Measurements from ENCODE around the gene IGSF23. TPM values are rescaled to one million over a fixed set of nuclear protein-coding genes. Genes with fewer than 3 reads are reported as not detected.
"Not testable (repeated sequence)": the region's sequence is repeated elsewhere in the genome, so short reads cannot be mapped to it uniquely, and the experiment has no call there.

The IGSF23 gene
- total and polyA plus RNA-seq, 8 donors: 0.73 TPM; not detected in 7

DNA sequence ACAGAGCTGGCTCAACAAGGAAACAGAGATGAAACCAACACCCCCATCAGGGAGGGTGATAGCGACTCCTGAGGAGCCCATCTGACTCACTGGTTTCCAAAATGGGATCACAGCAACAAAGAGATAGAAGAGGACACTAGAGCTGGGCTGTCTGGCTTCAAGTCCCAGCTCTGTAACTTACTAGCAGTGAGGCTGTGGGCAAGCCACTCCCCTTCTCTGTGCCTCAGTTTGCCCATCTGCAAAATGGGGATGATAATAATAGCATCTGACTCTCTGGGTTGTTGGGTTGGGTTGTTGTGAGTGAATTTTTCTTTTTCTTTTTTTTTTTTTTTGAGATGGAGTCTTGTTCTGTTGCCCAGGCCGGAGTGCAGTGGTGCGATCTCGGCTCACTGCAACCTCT is 14.3 kb downstream of the IGSF23 start:
- no peaks in the 10 kb centered on the region for H3K9me3 ChIP-seq
- H3K36me3 ChIP-seq: no peaks in the 10 kb centered on the region
- H3K27ac ChIP-seq: no peak overlapping the region
- intact Hi-C loops (cut with DNase I; ENCODE audit: low total_unique reads): no loop called here
- no peak overlapping the region for H3K4me3 ChIP-seq
- 89 to 100% (median 97%) methylated on average over 4 of the region's 4 CpGs for WGBS, 5 donors
- peaks cover 0 to 6% (median 0%) of the 10 kb centered on the region in 3 donors for H3K27me3 ChIP-seq
- DNase-seq: no peak
- H3K4me1 ChIP-seq: no peaks in the 10 kb centered on the region
- TF ChIP-seq POLR2A (IDR thresholded peaks at IDR 0.05) (no peak), POLR2AphosphoS5 (IDR thresholded peaks at IDR 0.05) (no peak), EP300 (IDR thresholded peaks at IDR 0.05) (no peak)
- TF ChIP-seq, protein P1, sequence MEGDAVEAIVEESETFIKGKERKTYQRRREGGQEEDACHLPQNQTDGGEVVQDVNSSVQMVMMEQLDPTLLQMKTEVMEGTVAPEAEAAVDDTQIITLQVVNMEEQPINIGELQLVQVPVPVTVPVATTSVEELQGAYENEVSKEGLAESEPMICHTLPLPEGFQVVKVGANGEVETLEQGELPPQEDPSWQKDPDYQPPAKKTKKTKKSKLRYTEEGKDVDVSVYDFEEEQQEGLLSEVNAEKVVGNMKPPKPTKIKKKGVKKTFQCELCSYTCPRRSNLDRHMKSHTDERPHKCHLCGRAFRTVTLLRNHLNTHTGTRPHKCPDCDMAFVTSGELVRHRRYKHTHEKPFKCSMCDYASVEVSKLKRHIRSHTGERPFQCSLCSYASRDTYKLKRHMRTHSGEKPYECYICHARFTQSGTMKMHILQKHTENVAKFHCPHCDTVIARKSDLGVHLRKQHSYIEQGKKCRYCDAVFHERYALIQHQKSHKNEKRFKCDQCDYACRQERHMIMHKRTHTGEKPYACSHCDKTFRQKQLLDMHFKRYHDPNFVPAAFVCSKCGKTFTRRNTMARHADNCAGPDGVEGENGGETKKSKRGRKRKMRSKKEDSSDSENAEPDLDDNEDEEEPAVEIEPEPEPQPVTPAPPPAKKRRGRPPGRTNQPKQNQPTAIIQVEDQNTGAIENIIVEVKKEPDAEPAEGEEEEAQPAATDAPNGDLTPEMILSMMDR (IDR thresholded peaks at IDR 0.05): no peak

DNA sequence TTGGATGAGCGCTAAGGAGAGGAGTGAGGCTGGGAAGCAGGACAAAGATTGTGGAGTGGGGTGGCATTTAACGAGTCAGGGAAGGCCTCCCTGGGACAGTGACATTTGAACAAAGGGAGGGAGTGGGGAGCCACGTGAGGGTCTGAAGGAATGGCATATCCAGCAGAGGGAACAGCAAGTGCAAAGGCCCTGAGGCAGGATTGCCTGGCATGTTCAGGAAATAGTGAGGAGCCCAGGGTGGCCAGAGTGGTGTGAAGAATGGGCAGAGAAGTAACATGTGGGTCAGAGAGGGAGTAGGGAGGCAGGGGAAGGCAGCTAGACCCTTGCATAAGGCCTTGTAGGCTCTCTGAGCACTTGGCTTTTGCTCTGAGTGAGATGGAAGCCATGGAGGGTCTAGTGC is 15.4 kb downstream of the IGSF23 start:
- intact Hi-C loops (cut with DNase I; ENCODE audit: low total_unique reads): no loop called here

DNA sequence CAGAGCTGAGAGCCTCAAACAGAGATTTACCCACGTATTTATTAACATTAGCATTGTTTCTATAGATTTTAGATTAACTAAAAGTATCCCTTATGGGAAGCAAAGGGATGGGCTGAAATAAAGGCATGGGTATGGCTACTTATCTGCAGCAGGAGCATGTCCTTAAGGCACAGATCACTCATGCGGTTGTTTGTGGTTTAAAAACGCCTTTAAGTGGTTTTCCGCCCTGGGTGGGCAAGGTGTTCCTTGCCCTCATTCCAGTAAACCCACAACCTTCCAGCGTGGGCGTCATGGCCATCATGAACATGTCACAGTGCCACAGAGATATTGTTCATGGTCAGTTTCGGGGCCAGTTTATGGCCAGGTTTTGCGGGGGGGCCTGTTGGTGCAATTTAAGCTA is 18.2 kb downstream of the IGSF23 start:
- intact Hi-C loops (cut with DNase I; ENCODE audit: low total_unique reads): not testable (repeated sequence)

More for the DNA sequence above, 15.4 kb downstream of the IGSF23 start:
- 77 to 91% (median 83%) methylated on average over 3 of the region's 3 CpGs for WGBS, 5 donors
- no peak overlapping the region for H3K4me3 ChIP-seq
- TF ChIP-seq, protein P1 (IDR thresholded peaks at IDR 0.05): no peak
- TF ChIP-seq POLR2AphosphoS5 (IDR thresholded peaks at IDR 0.05) (no peak), EP300 (IDR thresholded peaks at IDR 0.05) (no peak), POLR2A (IDR thresholded peaks at IDR 0.05) (no peak)
- DNase-seq: no peak
- no peak overlapping the region for H3K27ac ChIP-seq
- H3K9me3 ChIP-seq: no peaks in the 10 kb centered on the region
- peaks cover 0 to 4% (median 0%) of the 10 kb centered on the region in 4 donors for H3K4me1 ChIP-seq
- H3K36me3 ChIP-seq: no peaks in the 10 kb centered on the region
- peaks cover 0 to 6% (median 0%) of the 10 kb centered on the region in 3 donors for H3K27me3 ChIP-seq

DNA sequence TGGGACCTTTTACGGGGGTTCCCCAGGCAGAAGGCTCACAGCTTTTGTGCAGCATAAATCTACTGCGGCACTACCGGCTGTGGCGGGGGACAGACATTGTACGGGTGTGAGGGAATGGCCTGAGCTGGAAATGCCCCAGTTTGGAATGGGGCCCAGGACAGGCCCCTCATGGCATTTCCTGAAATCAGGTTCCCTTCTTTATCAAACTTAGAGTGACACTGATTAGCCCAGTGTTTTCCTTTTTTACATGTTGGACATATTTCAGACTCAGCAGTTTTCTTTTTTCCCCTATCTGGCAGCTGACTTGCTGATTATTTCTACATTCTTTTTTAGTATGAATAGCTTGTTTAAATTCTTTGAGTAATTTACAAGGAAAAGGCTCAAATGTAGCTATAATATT is 20.7 kb downstream of the IGSF23 start:
- H3K27me3 ChIP-seq; H3K36me3 ChIP-seq; H3K9me3 ChIP-seq; intact Hi-C loops (cut with DNase I; ENCODE audit: low total_unique reads): not testable (repeated sequence)
- 9 to 25% (median 13%) methylated on average over 5 of the region's 5 CpGs for WGBS, 5 donors
- H3K4me1 ChIP-seq: peaks cover 0 to 15% (median 8%) of the 10 kb centered on the region in 4 donors
- peak; percentile 25 to 57 for DNase-seq
- peak overlapping the region in 3 of 4 donors; percentile 8 to 33 (median 17) for H3K4me3 ChIP-seq
- H3K27ac ChIP-seq: peak overlapping the region; percentile 53 to 77 (median 62)

More for the DNA sequence above, 18.2 kb downstream of the IGSF23 start:
- 80 to 89% (median 84%) methylated on average over 8 of the region's 8 CpGs for WGBS, 5 donors
- H3K27me3 ChIP-seq, H3K36me3 ChIP-seq, H3K9me3 ChIP-seq, DNase-seq, H3K4me3 ChIP-seq, H3K27ac ChIP-seq: not testable (repeated sequence)
- H3K4me1 ChIP-seq: peaks cover 0 to 12% (median 7%) of the 10 kb centered on the region in 4 donors

DNA sequence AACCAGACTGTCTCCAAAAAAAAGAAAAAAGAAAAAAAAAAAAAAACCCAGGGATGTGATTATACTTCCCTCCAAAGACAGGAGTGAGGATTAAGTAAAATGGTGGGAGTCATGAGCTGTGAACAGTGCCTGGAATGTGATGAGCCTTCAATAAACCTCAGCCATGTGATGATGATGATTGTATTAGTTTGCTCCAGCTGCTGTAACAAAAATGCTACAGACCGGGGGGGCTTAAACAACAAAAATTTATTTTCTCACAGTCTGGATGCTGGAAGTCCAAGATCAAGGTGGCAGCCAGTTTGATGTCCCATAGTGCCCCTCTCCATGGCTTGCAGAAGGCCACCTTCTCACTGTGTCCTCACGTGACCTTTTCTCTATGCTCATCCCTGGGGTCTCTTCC is 21.4 kb downstream of the IGSF23 start:
- Histone ChIP-seq H3K27me3 (peaks cover 0 to 6% (median 0%) of the 10 kb centered on the region in 3 donors), H3K27ac (peak overlapping the region in 4 of 5 donors; percentile 53 to 71 (median 61)), H3K4me1 (peaks cover 0 to 15% (median 8%) of the 10 kb centered on the region in 4 donors), H3K36me3 (no peaks in the 10 kb centered on the region), H3K9me3 (no peaks in the 10 kb centered on the region), H3K4me3 (no peak overlapping the region)
- DNase-seq: no peak
- WGBS, 5 donors: 93 to 98% (median 93%) methylated on average over 2 of the region's 2 CpGs
- intact Hi-C loops (cut with DNase I; ENCODE audit: low total_unique reads): no loop called here
- TF ChIP-seq POLR2AphosphoS5 (IDR thresholded peaks at IDR 0.05): no peak
- TF ChIP-seq, protein P1 (IDR thresholded peaks at IDR 0.05): no peak
- TF ChIP-seq EP300 (IDR thresholded peaks at IDR 0.05): no peak
- TF ChIP-seq POLR2A (IDR thresholded peaks at IDR 0.05): no peak

Measured in stomach (tissue), 9 donors.